Measurements from ENCODE around the gene GHRL. TPM values are rescaled to one million over a fixed set of nuclear protein-coding genes. Genes with fewer than 3 reads are reported as not detected.

GHRL gene
- total RNA-seq, 1 experiment from 2014 or later, result not detected

- no peak for DNase-seq (ENCODE audit: low read depth)
Observed at GRCh38 chr3:10244009-10244408, 48.7 kb downstream of the GHRL start.

GRCh38 chr3:10242182-10243065 lies 50.3 kb downstream of the GHRL start:
- DNase-seq (ENCODE audit: low read depth), result peak; percentile 79

- DNase-seq (ENCODE audit: low read depth), result no peak
Observed at GRCh38 chr3:10240799-10241198, 51.9 kb downstream of the GHRL start.

GRCh38 chr3:10238345-10239183 lies 54.2 kb downstream of the GHRL start:
- no peak for DNase-seq (ENCODE audit: low read depth)

Other genes with a start within 250 kb of the GHRL start
- not detected in 2 replicates for gene FANCD2OS, start 184.7 kb downstream of the GHRL start, total RNA-seq (2014; rRNA removed; shearing (Covaris generic))
- gene BRK1, start 177.3 kb downstream of the GHRL start, total RNA-seq (2014; rRNA removed; shearing (Covaris generic)), result 135 and 205 TPM in 2 replicates
- gene VHL, start 151.2 kb downstream of the GHRL start, total RNA-seq (2014; rRNA removed; shearing (Covaris generic)), result 18.5 and 28.9 TPM in 2 replicates
- gene IRAK2, start 128.0 kb downstream of the GHRL start, total RNA-seq (2014; rRNA removed; shearing (Covaris generic)), result 7.6 and 8.2 TPM in 2 replicates
- gene TATDN2, start 44.5 kb downstream of the GHRL start, total RNA-seq (2014; rRNA removed; shearing (Covaris generic)), result 13.4 and 14.4 TPM in 2 replicates
- 183 and 201 TPM in 2 replicates for gene SEC13, start 28.2 kb upstream of the GHRL start, total RNA-seq (2014; rRNA removed; shearing (Covaris generic))
- not detected in 2 replicates for gene ATP2B2, start 212.6 kb upstream of the GHRL start, total RNA-seq (2014; rRNA removed; shearing (Covaris generic))

All from M059J (cell line).